HG03460 (cell line): Measurements from ENCODE around the gene ZNF3.

Source experiments
- ATAC-seq: cut with Tn5 transposase; IDR thresholded peaks from one replicate; pipeline ENCODE4 v1.9.1; 2021; ENCODE audit not compliant: unreplicated experiment

The ZNF3 gene

GRCh38 chr7:100109521-100110163, 28.1 kb upstream of the ZNF3 start:
- no peak for ATAC-seq

GRCh38 chr7:100107890-100108289, 26.4 kb upstream of the ZNF3 start:
- no peak for ATAC-seq

GRCh38 chr7:100107125-100107737, 25.7 kb upstream of the ZNF3 start:
- ATAC-seq, result no peak

GRCh38 chr7:100106633-100107032, 25.1 kb upstream of the ZNF3 start:
- ATAC-seq, result no peak

- no peak for ATAC-seq
Observed at GRCh38 chr7:100105534-100105933, 24.0 kb upstream of the ZNF3 start.

GRCh38 chr7:100102950-100103840, 21.7 kb upstream of the ZNF3 start:
- no peak for ATAC-seq

- peak; percentile 85 for ATAC-seq
Observed at GRCh38 chr7:100101016-100101862, 19.7 kb upstream of the ZNF3 start, which contains the start of the genes AP4M1 and MCM7. Gene AP4M1, plus strand, starts transcription at chr7:100101643. Its CDS starts 72 bp downstream, at chr7:100101715. Gene MCM7, minus strand, starts transcription at chr7:100101397. Its CDS starts 103 bp downstream, at chr7:100101294.

- ATAC-seq, result peak; percentile 69
Observed at GRCh38 chr7:100100420-100101015, 19.0 kb upstream of the ZNF3 start.

GRCh38 chr7:100099452-100099851, 17.9 kb upstream of the ZNF3 start:
- ATAC-seq, result no peak

- ATAC-seq, result no peak
Observed at GRCh38 chr7:100098913-100099312, 17.4 kb upstream of the ZNF3 start.

GRCh38 chr7:100095704-100096103, 14.2 kb upstream of the ZNF3 start:
- ATAC-seq, result no peak

GRCh38 chr7:100095289-100095688, 13.8 kb upstream of the ZNF3 start:
- no peak for ATAC-seq

GRCh38 chr7:100093925-100094486, 12.5 kb upstream of the ZNF3 start:
- no peak for ATAC-seq

GRCh38 chr7:100093498-100093897, 12.0 kb upstream of the ZNF3 start:
- ATAC-seq, result no peak

GRCh38 chr7:100093054-100093453, 11.5 kb upstream of the ZNF3 start:
- ATAC-seq, result no peak

GRCh38 chr7:100091411-100092181, 10.1 kb upstream of the ZNF3 start:
- ATAC-seq, result no peak

- no peak for ATAC-seq
Observed at GRCh38 chr7:100090527-100091410, 9.2 kb upstream of the ZNF3 start.

GRCh38 chr7:100089458-100090196, 8.1 kb upstream of the ZNF3 start:
- no peak for ATAC-seq
